ENCODE measurements around the gene TIPIN. TPM values are rescaled to one million over a fixed set of nuclear protein-coding genes. Genes with fewer than 3 reads are reported as not detected.
"Not testable (repeated sequence)": the region's sequence is repeated elsewhere in the genome, so short reads cannot be mapped to it uniquely, and the experiment has no call there.

Gene TIPIN
- total RNA-seq, 1 experiment from 2014 or later: 8.9 TPM

DNA sequence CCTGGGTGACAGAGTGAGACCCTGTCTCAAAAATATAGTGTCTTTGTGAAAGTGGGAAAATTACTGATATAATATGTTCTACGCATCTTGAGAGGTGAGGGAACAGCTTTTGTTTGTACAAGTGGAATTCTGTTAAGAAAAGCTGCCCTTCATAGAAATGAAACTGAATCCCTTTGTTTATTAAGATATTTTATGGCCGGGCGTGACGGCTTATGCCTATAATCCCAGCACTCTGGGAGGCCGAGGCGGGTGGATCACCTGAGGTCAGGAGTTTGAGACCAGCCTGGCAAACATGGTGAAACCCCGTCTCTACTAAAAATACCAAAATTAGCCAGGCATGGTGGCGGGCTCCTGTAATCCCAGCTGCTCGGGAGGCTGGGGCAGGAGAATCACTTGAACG is 52.1 kb downstream of the TIPIN start:
- not testable (repeated sequence) for DNase-seq (ENCODE audit: low spot score)

GRCh38 chr15:66302489-66303278 is 53.8 kb downstream of the TIPIN start:
- no peak for DNase-seq (ENCODE audit: low spot score)

DNA sequence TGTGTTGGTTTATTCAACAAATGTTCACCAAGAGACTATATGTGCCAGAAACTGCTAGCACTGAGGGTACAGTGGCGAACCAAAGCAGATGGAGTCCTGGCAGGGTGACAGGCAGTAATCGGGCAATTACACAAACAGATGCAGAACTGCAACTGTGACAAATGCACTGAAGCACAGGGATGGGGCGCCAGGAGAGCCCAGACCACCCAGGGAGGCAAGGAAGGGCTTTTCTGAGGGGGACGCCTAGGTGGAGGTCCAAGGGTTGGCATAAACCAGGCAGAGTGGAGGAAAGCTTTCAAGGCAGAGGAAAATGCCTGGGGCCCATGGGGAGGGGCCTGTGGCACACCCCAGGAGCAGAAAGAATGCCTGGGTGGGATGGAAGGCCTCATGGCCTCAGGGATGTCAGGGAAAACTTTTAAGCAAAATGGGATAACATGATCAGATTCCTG is 57.7 kb downstream of the TIPIN start:
- DNase-seq (ENCODE audit: low spot score): no peak

DNA sequence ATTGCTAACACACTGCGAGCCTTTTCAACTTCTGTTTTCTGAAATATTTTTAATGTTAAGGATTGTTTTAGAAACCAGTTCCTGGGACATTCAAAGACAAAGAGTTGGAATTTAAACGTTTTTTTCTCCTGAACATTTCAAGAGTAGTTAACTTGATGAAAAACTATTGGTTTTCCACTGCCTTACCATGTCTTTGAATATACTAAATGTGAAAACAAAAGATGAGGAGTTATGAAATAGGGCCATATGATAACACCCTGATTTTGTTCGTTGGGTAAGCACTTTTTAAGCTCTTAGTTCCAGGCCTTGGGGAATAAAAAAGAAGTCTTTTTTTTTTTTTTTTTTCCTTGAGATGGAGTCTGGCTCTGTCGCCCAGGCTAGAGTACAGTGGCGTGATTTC is 60.3 kb downstream of the TIPIN start:
- no peak for DNase-seq (ENCODE audit: low spot score)

DNA sequence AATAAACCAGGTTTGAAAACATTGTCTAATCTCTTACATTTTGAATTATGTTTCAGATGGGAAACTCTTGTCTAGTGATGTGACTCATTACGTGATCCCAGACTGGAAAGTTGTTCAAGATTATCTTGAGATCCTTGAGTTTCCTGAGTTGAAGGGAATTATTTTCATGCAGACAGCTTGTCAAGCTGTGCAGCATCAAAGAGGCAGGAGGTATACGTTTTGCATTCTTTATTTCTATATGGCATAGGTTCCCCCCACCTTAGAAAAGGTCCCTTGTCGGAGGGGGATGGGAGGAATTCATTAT is 61.6 kb downstream of the TIPIN start:
- no peak for DNase-seq (ENCODE audit: low spot score)

DNA sequence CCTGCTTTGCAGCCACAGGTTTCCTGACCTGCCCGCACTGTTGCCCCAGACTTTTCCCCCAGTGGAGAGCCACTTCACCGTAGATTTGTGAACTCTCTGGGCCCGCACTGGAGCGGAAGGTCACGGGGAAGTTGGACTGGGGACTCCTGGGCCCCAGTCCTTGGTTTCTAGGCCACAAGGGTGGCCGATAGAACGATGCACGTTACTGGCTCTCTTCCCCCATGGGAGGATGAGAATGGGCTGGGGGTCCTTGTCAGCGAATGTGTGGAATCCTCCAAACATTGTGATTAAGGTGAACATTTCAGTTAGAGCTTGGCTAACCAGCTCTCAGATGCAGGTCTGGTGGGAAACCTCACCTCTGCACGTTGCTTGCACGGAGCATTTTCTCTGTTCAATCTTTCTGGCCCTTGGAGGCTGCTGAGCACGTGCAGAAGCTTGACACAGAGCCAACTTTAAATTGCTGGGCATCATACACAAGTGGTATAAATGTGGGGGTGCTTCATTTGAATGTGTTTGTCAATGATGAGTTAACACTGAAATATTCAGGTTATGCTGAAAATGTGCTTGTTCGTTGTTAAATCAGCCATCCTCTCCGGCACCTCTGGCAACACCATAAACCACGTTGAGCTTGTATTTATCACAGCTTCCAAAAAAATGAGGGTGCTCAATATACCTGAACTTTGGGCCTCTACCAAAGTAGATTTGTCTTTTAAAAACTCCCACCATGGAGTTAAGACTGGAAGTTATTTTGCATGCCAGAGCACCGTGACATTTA is 62.1 kb downstream of the TIPIN start:
- peak; percentile 72 for DNase-seq (ENCODE audit: low spot score)

- DNase-seq (ENCODE audit: low spot score): peak; percentile 64
Observed at GRCh38 chr15:66293419-66294156, 62.9 kb downstream of the TIPIN start, which contains the start of gene DIS3L. Gene DIS3L, plus strand, starts transcription at chr15:66293568. Its CDS starts 29 bp downstream, at chr15:66293597.

DNA sequence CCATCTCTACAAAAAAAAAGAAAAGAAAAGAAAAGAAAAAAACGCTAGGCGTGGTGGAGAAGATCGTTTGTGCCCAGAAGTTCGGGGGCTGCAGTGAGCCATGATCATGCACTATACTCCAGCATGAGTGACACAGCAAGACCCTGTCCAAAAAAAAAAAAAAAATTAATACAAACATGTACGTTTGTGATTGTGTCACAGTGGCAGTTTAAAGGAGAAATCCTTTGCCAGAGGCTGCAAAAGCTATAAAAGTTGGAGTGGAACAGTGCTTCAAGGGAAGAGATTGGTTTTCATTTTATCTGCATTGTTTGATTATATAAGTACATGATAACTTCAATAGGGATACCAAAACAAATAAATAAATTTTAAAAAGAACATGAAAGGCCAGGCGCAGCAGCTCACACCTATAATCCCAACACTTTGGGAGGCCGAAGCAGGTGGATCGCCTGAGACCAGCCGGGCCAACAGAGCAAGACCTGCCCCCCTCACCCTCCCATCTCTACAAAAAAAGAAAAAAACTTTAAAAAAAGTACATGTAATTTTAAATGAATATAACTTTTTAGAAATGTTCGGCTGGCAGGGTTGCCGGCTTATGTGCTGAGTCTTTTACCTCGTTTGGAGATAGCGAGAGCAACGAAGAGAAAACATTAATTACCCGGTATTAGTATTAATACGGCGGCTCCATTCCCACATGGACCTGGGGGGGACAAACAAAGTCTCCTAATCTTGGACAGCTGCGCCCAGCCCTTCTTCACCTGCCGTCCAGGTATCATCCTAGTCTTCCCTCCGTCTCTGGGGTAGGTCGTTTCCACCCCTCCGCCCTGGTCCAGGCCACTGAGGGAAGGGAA is 63.7 kb downstream of the TIPIN start:
- peak; percentile 12 for DNase-seq (ENCODE audit: low spot score)

GRCh38 chr15:66291816-66292570 is 64.5 kb downstream of the TIPIN start:
- no peak for DNase-seq (ENCODE audit: low spot score)

GRCh38 chr15:66290518-66290917 is 66.0 kb downstream of the TIPIN start:
- peak; percentile 50 for DNase-seq (ENCODE audit: low spot score)

GRCh38 chr15:66290007-66290406 is 66.5 kb downstream of the TIPIN start:
- DNase-seq (ENCODE audit: low spot score): no peak

- DNase-seq (ENCODE audit: low spot score): no peak
Observed at GRCh38 chr15:66288551-66289185, 67.8 kb downstream of the TIPIN start.

DNA sequence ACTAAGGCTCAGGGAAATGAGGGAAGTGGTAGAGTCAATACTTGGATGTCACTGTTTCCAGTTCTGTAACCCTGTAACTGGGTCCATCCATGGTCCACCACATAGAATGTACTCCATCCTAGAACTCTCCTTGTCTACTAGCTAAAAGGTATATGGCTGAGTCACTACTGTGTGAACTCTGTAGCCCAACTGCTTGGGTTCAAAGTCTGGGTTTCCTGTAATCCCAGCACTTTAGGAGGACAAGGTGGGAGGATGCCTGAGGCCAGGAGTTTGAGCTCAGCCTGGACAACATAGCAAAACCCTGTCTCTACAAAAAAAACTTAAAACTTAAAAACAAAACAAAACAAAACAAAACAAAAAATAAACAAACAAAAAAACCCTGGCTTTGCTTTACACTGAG is 68.4 kb downstream of the TIPIN start:
- no peak for DNase-seq (ENCODE audit: low spot score)

- peak; percentile 69 for DNase-seq (ENCODE audit: low spot score)
Observed at GRCh38 chr15:66287461-66288057, 68.9 kb downstream of the TIPIN start.

Small RNAs within 50 kb of the gene (small RNA-seq; reads per million reads assigned to genes)
- gene RF00019: not detected
- gene SCARNA14: 1.6 reads per million, percentile 58 among the genes with 10 or more reads in this experiment

Other genes starting within 250 kb of the TIPIN start
- gene MEGF11, start 102.9 kb downstream of the TIPIN start, total RNA-seq (2014; rRNA removed; shearing (Covaris generic)): 0.51 TPM in 1 of 2 replicates, not detected in the other
- gene DIS3L, start 63.1 kb downstream of the TIPIN start, total RNA-seq (2014; rRNA removed; shearing (Covaris generic)): 5.7 and 14.5 TPM in 2 replicates
- 57.1 and 61.7 TPM in 2 replicates for gene MAP2K1, start 30.2 kb upstream of the TIPIN start, total RNA-seq (2014; rRNA removed; shearing (Covaris generic))
- 27.9 and 32.3 TPM in 2 replicates for gene SNAPC5, start 141.1 kb upstream of the TIPIN start, total RNA-seq (2014; rRNA removed; shearing (Covaris generic))
- gene RPL4, start 148.2 kb upstream of the TIPIN start, total RNA-seq (2014; rRNA removed; shearing (Covaris generic)): 5,364 and 5,662 TPM in 2 replicates
- 9.2 and 15.4 TPM in 2 replicates for gene ZWILCH, start 148.6 kb upstream of the TIPIN start, total RNA-seq (2014; rRNA removed; shearing (Covaris generic))
- not detected in 2 replicates for gene LCTL, start 209.3 kb upstream of the TIPIN start, total RNA-seq (2014; rRNA removed; shearing (Covaris generic))